ENCODE results near the gene ZNF783.

ZNF783 gene

DNA sequence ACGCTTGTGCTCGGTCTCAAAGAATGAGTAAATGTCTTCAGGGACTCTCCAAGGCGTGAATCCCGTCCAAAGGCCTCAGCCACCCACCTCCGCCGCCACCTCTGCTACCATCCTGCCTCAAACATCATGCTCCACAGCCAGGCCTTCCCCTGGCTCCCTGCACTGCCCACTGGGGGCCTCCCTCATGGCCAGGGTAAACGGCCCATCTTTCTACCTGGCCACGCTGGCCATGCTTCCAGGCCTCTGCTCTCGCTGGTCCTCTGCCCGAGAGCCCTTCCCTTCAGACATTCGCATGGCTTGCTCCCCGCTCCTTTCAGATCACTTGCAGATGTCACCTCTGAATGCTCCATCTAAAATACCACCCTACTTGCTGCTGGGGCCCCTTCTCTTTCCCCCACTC lies 40.2 kb downstream of the ZNF783 start:
- Histone ChIP-seq H3K27me3 (ENCODE audit: insufficient read depth, insufficient read length) (no peaks in the 10 kb centered on the region), H3K4me3 (ENCODE audit: insufficient read length, low read depth) (no peak overlapping the region), H3K9me3 (ENCODE audit: insufficient read depth, low read length) (peaks cover 16% of the 10 kb centered on the region; the same call in 1 of the 2 replicates), H3K36me3 (ENCODE audit: insufficient read depth, insufficient read length, low read length) (no peaks in the 10 kb centered on the region), H3K4me1 (ENCODE audit: insufficient read depth, insufficient read length) (no peaks in the 10 kb centered on the region), H3K9ac (ENCODE audit: insufficient read length, low read depth) (no peak overlapping the region)
- DNase-seq (ENCODE audit: low read depth, low spot score) = no peak
- TF ChIP-seq YY1 (IDR thresholded peaks at IDR 0.05; ENCODE audit: insufficient read depth, insufficient read length) (no peak), ZNF274 (IDR thresholded peaks at IDR 0.05; ENCODE audit: low read depth, low read length) (no peak), SUZ12 (IDR thresholded peaks at IDR 0.05; ENCODE audit: extremely low read depth, insufficient read depth, insufficient read length) (no peak)

DNA sequence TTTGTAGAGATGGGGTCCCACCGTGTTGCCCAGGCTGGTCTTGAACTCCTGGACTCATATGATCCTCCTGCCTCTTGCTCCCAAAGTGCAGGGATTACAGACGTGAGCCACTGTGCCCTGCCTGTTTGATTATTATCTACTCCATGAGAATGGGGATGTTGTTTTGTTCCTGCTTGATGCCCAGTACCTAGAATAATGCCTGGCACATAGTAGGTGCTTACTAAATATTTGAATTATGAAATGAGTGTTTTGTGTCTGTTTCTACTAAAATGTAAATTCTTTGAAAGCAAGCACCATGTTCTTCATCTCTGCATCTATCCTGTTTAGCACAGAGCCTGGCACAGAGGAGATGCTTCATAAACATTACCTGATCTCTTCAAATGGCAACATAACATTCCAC lies 40.9 kb downstream of the ZNF783 start:
- TF ChIP-seq ZNF274 (IDR thresholded peaks at IDR 0.05; ENCODE audit: low read depth, low read length) = no peak
- no peak for TF ChIP-seq YY1 (IDR thresholded peaks at IDR 0.05; ENCODE audit: insufficient read depth, insufficient read length)
- TF ChIP-seq SUZ12 (IDR thresholded peaks at IDR 0.05; ENCODE audit: extremely low read depth, insufficient read depth, insufficient read length) = no peak
- no peak overlapping the region for H3K4me3 ChIP-seq (ENCODE audit: insufficient read length, low read depth)
- no peak overlapping the region for H3K9ac ChIP-seq (ENCODE audit: insufficient read length, low read depth)
- H3K36me3 ChIP-seq (ENCODE audit: insufficient read depth, insufficient read length, low read length) = no peaks in the 10 kb centered on the region
- no peaks in the 10 kb centered on the region for H3K4me1 ChIP-seq (ENCODE audit: insufficient read depth, insufficient read length)
- no peaks in the 10 kb centered on the region for H3K27me3 ChIP-seq (ENCODE audit: insufficient read depth, insufficient read length)
- peaks cover 16% of the 10 kb centered on the region; the same call in 1 of the 2 replicates for H3K9me3 ChIP-seq (ENCODE audit: insufficient read depth, low read length)
- no peak for DNase-seq (ENCODE audit: low read depth, low spot score)

DNA sequence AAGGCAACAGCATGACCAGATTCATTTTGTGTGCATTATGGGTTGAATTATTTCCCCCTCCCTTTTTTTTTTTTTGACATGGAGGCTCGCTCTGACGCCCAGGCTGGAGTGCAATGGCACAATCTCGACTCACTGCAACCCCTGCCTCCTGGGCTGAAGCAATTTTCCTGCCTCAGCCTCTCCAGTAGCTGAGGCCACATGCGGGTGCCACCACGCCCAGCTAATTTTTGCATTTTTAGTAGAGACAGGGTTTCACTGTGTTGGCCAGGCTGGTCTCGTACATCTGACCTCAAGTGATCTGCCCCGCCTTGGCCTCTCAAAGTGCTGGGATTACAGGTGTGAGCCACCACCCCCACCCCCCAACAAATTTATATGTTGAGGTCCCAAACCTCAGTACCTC lies 42.0 kb downstream of the ZNF783 start:
- Histone ChIP-seq H3K9ac (ENCODE audit: insufficient read length, low read depth) (no peak overlapping the region), H3K4me3 (ENCODE audit: insufficient read length, low read depth) (no peak overlapping the region), H3K36me3 (ENCODE audit: insufficient read depth, insufficient read length, low read length) (no peaks in the 10 kb centered on the region), H3K27me3 (ENCODE audit: insufficient read depth, insufficient read length) (no peaks in the 10 kb centered on the region), H3K9me3 (ENCODE audit: insufficient read depth, low read length) (peaks cover 6% of the 10 kb centered on the region; the same call in 1 of the 2 replicates), H3K4me1 (ENCODE audit: insufficient read depth, insufficient read length) (no peaks in the 10 kb centered on the region)
- no peak for TF ChIP-seq SUZ12 (IDR thresholded peaks at IDR 0.05; ENCODE audit: extremely low read depth, insufficient read depth, insufficient read length)
- no peak for TF ChIP-seq ZNF274 (IDR thresholded peaks at IDR 0.05; ENCODE audit: low read depth, low read length)
- no peak for TF ChIP-seq YY1 (IDR thresholded peaks at IDR 0.05; ENCODE audit: insufficient read depth, insufficient read length)
- no peak for DNase-seq (ENCODE audit: low read depth, low spot score)

DNA sequence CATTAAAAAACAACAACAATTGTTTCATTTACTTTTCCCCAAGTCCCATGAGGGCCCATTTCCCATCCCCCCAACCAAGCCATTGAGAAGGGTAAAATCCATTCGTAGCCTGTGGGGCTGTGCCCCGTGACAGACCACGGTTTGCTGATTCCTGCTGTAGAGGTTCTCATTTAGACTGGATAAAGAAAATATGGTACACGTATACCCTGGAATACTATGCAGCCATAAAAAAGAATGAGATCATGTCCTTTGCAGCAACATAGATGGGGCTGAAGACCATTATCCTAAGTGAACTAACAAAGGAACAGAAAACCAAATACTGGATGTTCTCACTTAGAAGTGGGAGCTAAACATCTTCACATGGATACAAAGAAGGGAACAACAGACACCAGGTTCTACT lies 44.9 kb downstream of the ZNF783 start:
- H3K9me3 ChIP-seq (ENCODE audit: insufficient read depth, low read length) = no peaks in the 10 kb centered on the region
- DNase-seq (ENCODE audit: low read depth, low spot score) = no peak
- H3K27me3 ChIP-seq (ENCODE audit: insufficient read depth, insufficient read length) = no peaks in the 10 kb centered on the region
- H3K4me1 ChIP-seq (ENCODE audit: insufficient read depth, insufficient read length) = no peaks in the 10 kb centered on the region
- no peak for TF ChIP-seq YY1 (IDR thresholded peaks at IDR 0.05; ENCODE audit: insufficient read depth, insufficient read length)
- TF ChIP-seq ZNF274 (IDR thresholded peaks at IDR 0.05; ENCODE audit: low read depth, low read length) = no peak
- no peak for TF ChIP-seq SUZ12 (IDR thresholded peaks at IDR 0.05; ENCODE audit: extremely low read depth, insufficient read depth, insufficient read length)
- H3K36me3 ChIP-seq (ENCODE audit: insufficient read depth, insufficient read length, low read length) = no peaks in the 10 kb centered on the region
- no peak overlapping the region for H3K4me3 ChIP-seq (ENCODE audit: insufficient read length, low read depth)
- no peak overlapping the region for H3K9ac ChIP-seq (ENCODE audit: insufficient read length, low read depth)

DNA sequence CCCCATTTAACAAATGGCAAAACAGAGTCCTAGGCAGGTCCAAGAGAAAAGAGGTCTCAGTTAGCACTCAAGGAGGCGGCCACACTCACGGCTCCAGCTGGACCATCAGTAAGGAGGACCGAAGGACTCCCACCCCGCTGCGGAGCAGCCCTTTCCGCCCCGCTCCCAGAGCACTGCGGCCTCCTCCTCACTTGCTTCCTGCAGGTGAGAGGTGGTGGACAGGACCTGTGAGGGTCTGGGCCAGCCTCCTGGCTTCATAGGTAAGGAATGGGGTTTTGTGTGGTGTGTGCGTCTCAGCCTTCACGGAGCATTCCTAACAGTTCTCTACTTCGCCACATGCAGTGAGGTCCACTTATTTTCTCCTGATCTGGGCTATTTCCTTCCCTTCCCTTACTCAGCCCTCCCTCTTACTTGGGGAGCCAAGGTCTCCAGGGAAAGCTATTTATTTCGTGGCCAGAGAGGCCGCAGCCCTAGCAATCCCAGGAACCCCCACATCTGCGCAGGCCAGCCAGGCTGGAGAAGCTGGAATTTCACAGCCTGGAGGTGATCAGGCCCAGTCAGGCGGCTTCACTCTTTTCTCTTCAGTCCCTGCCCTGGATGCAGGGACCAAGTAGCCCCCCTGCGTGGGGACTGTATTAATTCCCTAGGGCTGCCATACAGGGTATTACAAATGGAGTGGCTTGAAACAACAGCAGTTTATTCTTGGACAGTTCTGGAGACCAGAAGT lies 45.9 kb downstream of the ZNF783 start:
- no peak for TF ChIP-seq YY1 (IDR thresholded peaks at IDR 0.05; ENCODE audit: insufficient read depth, insufficient read length)
- no peak for DNase-seq (ENCODE audit: low read depth, low spot score)
- Histone ChIP-seq H3K9me3 (ENCODE audit: insufficient read depth, low read length) (no peaks in the 10 kb centered on the region), H3K4me1 (ENCODE audit: insufficient read depth, insufficient read length) (no peaks in the 10 kb centered on the region), H3K27me3 (ENCODE audit: insufficient read depth, insufficient read length) (no peaks in the 10 kb centered on the region), H3K4me3 (ENCODE audit: insufficient read length, low read depth) (no peak overlapping the region), H3K36me3 (ENCODE audit: insufficient read depth, insufficient read length, low read length) (no peaks in the 10 kb centered on the region), H3K9ac (ENCODE audit: insufficient read length, low read depth) (no peak overlapping the region)

DNA sequence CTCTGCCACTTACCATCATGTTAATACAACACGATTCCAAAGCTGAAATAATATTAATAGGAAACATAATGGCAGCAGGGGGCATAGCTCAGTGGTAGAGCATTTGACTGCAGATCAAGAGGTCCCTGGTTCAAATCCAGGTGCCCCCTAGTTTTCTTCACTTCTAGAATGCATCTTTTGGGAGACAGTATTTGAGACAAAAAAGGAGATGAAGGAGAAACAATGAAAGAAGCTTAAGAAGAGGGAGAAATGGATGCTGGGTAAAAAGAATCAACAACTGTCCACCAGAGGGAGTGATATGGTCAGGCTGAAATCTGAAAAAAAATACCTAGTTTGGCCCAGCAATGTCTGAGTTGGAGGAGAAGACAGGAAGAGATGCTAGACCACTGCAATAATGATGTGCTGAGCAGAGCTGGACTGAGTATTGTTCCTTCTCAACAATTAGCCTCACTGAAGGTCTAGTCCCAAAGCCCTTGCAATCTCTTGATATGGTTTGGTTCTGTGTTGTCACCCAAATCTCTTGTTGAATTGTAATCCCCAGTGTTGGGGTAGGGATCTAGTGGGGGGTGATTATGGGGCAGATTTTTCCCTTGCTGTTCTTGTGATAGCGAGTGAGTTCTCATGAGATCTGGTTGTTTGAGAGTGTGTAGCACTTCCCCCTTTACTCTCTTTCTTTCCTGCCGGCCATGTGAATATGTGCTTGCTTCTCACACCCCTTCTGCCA lies 48.3 kb downstream of the ZNF783 start:
- Histone ChIP-seq H3K36me3 (ENCODE audit: insufficient read depth, insufficient read length, low read length) (no peaks in the 10 kb centered on the region), H3K4me1 (ENCODE audit: insufficient read depth, insufficient read length) (no peaks in the 10 kb centered on the region), H3K4me3 (ENCODE audit: insufficient read length, low read depth) (no peak overlapping the region), H3K27me3 (ENCODE audit: insufficient read depth, insufficient read length) (no peaks in the 10 kb centered on the region), H3K9ac (ENCODE audit: insufficient read length, low read depth) (no peak overlapping the region), H3K9me3 (ENCODE audit: insufficient read depth, low read length) (no peaks in the 10 kb centered on the region)
- TF ChIP-seq YY1 (IDR thresholded peaks at IDR 0.05; ENCODE audit: insufficient read depth, insufficient read length) = no peak
- no peak for TF ChIP-seq ZNF274 (IDR thresholded peaks at IDR 0.05; ENCODE audit: low read depth, low read length)
- no peak for TF ChIP-seq SUZ12 (IDR thresholded peaks at IDR 0.05; ENCODE audit: extremely low read depth, insufficient read depth, insufficient read length)
- DNase-seq (ENCODE audit: low read depth, low spot score) = no peak

DNA sequence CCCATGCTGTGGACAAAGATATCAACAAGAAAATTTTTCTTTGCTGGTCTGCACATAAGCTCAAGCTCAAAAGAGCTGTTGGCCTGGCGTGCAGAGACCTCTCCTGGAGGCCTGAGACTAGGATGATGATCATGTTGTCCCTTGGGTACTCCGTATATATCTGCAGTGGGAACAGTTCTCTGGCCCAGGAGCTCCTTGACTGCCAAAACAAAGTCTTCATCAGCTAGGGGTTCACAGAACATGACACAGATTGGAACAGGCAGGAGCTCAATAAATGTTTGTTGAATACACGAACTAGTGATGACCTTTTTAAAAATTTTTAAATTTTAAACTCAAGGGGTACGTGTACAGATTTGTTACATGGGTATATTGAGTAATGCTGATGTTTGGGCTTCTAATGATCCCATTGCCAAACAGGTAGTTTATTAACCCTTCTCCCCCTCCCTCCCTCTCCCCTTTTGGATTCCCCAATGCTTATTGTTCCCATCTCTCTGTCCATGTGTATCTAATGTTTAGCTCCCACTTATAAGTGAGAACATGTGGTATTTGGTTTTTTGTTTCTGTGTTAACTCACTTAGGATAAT lies 49.1 kb downstream of the ZNF783 start:
- no peak overlapping the region for H3K4me3 ChIP-seq (ENCODE audit: insufficient read length, low read depth)
- DNase-seq (ENCODE audit: low read depth, low spot score) = no peak
- H3K4me1 ChIP-seq (ENCODE audit: insufficient read depth, insufficient read length) = no peaks in the 10 kb centered on the region
- no peaks in the 10 kb centered on the region for H3K36me3 ChIP-seq (ENCODE audit: insufficient read depth, insufficient read length, low read length)
- TF ChIP-seq YY1 (IDR thresholded peaks at IDR 0.05; ENCODE audit: insufficient read depth, insufficient read length) = no peak
- no peak for TF ChIP-seq SUZ12 (IDR thresholded peaks at IDR 0.05; ENCODE audit: extremely low read depth, insufficient read depth, insufficient read length)
- no peak for TF ChIP-seq ZNF274 (IDR thresholded peaks at IDR 0.05; ENCODE audit: low read depth, low read length)
- no peaks in the 10 kb centered on the region for H3K27me3 ChIP-seq (ENCODE audit: insufficient read depth, insufficient read length)
- no peaks in the 10 kb centered on the region for H3K9me3 ChIP-seq (ENCODE audit: insufficient read depth, low read length)
- no peak overlapping the region for H3K9ac ChIP-seq (ENCODE audit: insufficient read length, low read depth)
